HG02588 (cell line): ENCODE measurements around the gene KPNA6.
A peak's percentile ranks its signal among the peaks of the same experiment; 100 is the strongest.
"Not testable (repeated sequence)": the region's sequence is repeated elsewhere in the genome, so short reads cannot be mapped to it uniquely, and the experiment has no call there.

ENCODE experiments used
- ATAC-seq: cut with Tn5 transposase; IDR thresholded peaks from one replicate; pipeline ENCODE4 v1.9.1; 2021; ENCODE audit warnings: mild to moderate bottlenecking, moderate library complexity; ENCODE audit not compliant: unreplicated experiment

The KPNA6 gene

GRCh38 chr1:32138965-32139364 lies 31.1 kb downstream of the KPNA6 start:
- ATAC-seq = no peak

GRCh38 chr1:32142446-32143301 lies 34.8 kb downstream of the KPNA6 start:
- ATAC-seq = no peak

- ATAC-seq = not testable (repeated sequence)
Measured at GRCh38 chr1:32143302-32143695, 35.4 kb downstream of the KPNA6 start.

- no peak for ATAC-seq
Measured at GRCh38 chr1:32144033-32144432, 36.2 kb downstream of the KPNA6 start.

GRCh38 chr1:32147799-32148198 lies 39.9 kb downstream of the KPNA6 start:
- ATAC-seq = not testable (repeated sequence)

GRCh38 chr1:32150847-32151246 lies 43.0 kb downstream of the KPNA6 start:
- ATAC-seq = no peak

- ATAC-seq = no peak
Measured at GRCh38 chr1:32151319-32151787, 43.5 kb downstream of the KPNA6 start.

GRCh38 chr1:32159189-32159588 lies 51.3 kb downstream of the KPNA6 start:
- ATAC-seq = no peak

GRCh38 chr1:32163405-32163804 lies 55.5 kb downstream of the KPNA6 start:
- no peak for ATAC-seq

GRCh38 chr1:32165633-32166032 lies 57.8 kb downstream of the KPNA6 start:
- not testable (repeated sequence) for ATAC-seq

- no peak for ATAC-seq
Measured at GRCh38 chr1:32170991-32171390, 63.1 kb downstream of the KPNA6 start.

- no peak for ATAC-seq
Measured at GRCh38 chr1:32172621-32173245, 64.9 kb downstream of the KPNA6 start.

- ATAC-seq = no peak
Measured at GRCh38 chr1:32178380-32179192, 70.7 kb downstream of the KPNA6 start.

GRCh38 chr1:32179193-32179442 lies 71.3 kb downstream of the KPNA6 start:
- no peak for ATAC-seq

GRCh38 chr1:32179443-32180185 lies 71.8 kb downstream of the KPNA6 start, which contains the start of gene TXLNA:
Gene TXLNA, plus strand, starts transcription at chr1:32179675. Its CDS starts 671 bp downstream, at chr1:32180346.
- ATAC-seq = peak; percentile 83

- ATAC-seq = peak; percentile 17
Measured at GRCh38 chr1:32180186-32181060, 72.6 kb downstream of the KPNA6 start.

GRCh38 chr1:32181065-32181464 lies 73.2 kb downstream of the KPNA6 start:
- ATAC-seq = no peak

- ATAC-seq = no peak
Measured at GRCh38 chr1:32181563-32181962, 73.7 kb downstream of the KPNA6 start.

- ATAC-seq = no peak
Measured at GRCh38 chr1:32182060-32182459, 74.2 kb downstream of the KPNA6 start.

- ATAC-seq = no peak
Measured at GRCh38 chr1:32184650-32185049, 76.8 kb downstream of the KPNA6 start.
